KMS-11 (cell line): ENCODE measurements around the gene WDR27.

ENCODE experiments used
- H2AFZ ChIP-seq: fragments of 200-600 bp; sonication (generic); 2 replicates; pipeline ENCODE4 v1.6.1; 2016; ENCODE audit warnings: antibody characterized with exemption, mixed run types, low read depth
- H3K27ac ChIP-seq: fragments of 200-600 bp; sonication (generic); 2 replicates; pipeline ENCODE4 v1.6.1; 2016; ENCODE audit warnings: mild to moderate bottlenecking, mixed run types
- H3K27me3 ChIP-seq: fragments of 200-600 bp; sonication (generic); 2 replicates; pipeline ENCODE4 v1.6.1; 2017; ENCODE audit warnings: mild to moderate bottlenecking, low read depth, mixed run types, moderate library complexity; ENCODE audit not compliant: insufficient read depth
- H3K36me3 ChIP-seq: fragments of 200-600 bp; sonication (generic); 2 replicates; pipeline ENCODE4 v1.6.1; 2017; ENCODE audit warnings: mild to moderate bottlenecking, mixed run types; ENCODE audit not compliant: insufficient read depth
- H3K4me1 ChIP-seq: fragments of 200-600 bp; sonication (generic); 2 replicates; pipeline ENCODE4 v1.6.1; 2016; ENCODE audit warnings: mild to moderate bottlenecking, low read depth, mixed run types; ENCODE audit not compliant: poor library complexity, severe bottlenecking
- H3K4me2 ChIP-seq: fragments of 200-600 bp; sonication (generic); 2 replicates; pipeline ENCODE4 v1.7.0; 2016; ENCODE audit warnings: mild to moderate bottlenecking, mixed run types
- H3K4me3 ChIP-seq: fragments of 200-600 bp; sonication (generic); IDR thresholded peaks from 2 replicates; pipeline ENCODE4 v1.6.1; 2017; ENCODE audit warnings: low read depth, low read length, mixed read lengths; ENCODE audit not compliant: insufficient read depth
- H3K79me2 ChIP-seq: fragments of 200-600 bp; sonication (generic); 2 replicates; pipeline ENCODE4 v1.6.1; 2016; ENCODE audit warnings: low read depth, mixed run types; ENCODE audit not compliant: insufficient read depth
- H3K9ac ChIP-seq: fragments of 200-600 bp; sonication (generic); 2 replicates; pipeline ENCODE4 v1.6.1; 2016; ENCODE audit warnings: mild to moderate bottlenecking, mixed run types
- H4K20me1 ChIP-seq: fragments of 200-600 bp; sonication (generic); 2 replicates; pipeline ENCODE4 v1.6.1; 2016; ENCODE audit warnings: mild to moderate bottlenecking, mixed run types; ENCODE audit not compliant: insufficient read depth
- TF ChIP-seq, protein P1 (sequence below): fragments of 200-600 bp; sonication (generic); conservative IDR thresholded peaks from 2 replicates; pipeline ENCODE4 v1.6.1; 2017; ENCODE audit warnings: low read depth, mild to moderate bottlenecking, antibody characterized with exemption, low read length, moderate library complexity, mixed read lengths

The WDR27 gene

DNA sequence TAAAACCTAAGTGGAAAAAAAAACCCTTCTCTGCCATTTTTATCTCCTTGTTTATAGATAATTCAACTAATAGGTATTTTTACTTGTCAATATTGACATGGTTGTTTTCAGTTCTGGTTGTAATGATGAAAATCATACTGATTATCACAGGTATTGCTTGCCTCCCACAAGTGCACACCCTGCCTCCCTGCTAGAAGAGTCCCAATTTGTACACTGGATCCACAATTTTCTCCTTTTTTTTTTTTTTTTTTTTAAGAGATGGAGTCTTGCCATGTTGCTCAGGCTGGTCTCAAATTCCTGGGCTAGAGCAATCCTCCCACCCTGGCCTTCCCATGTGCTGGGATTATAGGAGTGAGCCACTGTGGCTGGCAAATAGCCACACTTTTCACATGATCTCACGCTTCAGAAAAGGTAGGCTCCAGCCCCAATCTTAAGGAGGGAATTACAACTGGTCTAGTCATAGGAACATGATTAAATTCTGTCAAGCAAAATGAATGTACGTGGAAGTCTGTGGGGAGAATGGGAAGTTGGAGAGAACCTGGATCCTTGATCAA, 37.2 kb upstream of the WDR27 start:
- Histone ChIP-seq H3K9ac (no peak overlapping the region), H3K4me3 (no peak overlapping the region), H3K4me1 (no peaks in the 10 kb centered on the region), H4K20me1 (no peaks in the 10 kb centered on the region), H3K79me2 (no peaks in the 10 kb centered on the region), H3K27ac (no peak overlapping the region), H3K4me2 (no peak overlapping the region), H3K36me3 (no peaks in the 10 kb centered on the region), H2AFZ (no peak overlapping the region), H3K27me3 (no peaks in the 10 kb centered on the region)
- TF ChIP-seq, protein P1, sequence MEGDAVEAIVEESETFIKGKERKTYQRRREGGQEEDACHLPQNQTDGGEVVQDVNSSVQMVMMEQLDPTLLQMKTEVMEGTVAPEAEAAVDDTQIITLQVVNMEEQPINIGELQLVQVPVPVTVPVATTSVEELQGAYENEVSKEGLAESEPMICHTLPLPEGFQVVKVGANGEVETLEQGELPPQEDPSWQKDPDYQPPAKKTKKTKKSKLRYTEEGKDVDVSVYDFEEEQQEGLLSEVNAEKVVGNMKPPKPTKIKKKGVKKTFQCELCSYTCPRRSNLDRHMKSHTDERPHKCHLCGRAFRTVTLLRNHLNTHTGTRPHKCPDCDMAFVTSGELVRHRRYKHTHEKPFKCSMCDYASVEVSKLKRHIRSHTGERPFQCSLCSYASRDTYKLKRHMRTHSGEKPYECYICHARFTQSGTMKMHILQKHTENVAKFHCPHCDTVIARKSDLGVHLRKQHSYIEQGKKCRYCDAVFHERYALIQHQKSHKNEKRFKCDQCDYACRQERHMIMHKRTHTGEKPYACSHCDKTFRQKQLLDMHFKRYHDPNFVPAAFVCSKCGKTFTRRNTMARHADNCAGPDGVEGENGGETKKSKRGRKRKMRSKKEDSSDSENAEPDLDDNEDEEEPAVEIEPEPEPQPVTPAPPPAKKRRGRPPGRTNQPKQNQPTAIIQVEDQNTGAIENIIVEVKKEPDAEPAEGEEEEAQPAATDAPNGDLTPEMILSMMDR: no peak

DNA sequence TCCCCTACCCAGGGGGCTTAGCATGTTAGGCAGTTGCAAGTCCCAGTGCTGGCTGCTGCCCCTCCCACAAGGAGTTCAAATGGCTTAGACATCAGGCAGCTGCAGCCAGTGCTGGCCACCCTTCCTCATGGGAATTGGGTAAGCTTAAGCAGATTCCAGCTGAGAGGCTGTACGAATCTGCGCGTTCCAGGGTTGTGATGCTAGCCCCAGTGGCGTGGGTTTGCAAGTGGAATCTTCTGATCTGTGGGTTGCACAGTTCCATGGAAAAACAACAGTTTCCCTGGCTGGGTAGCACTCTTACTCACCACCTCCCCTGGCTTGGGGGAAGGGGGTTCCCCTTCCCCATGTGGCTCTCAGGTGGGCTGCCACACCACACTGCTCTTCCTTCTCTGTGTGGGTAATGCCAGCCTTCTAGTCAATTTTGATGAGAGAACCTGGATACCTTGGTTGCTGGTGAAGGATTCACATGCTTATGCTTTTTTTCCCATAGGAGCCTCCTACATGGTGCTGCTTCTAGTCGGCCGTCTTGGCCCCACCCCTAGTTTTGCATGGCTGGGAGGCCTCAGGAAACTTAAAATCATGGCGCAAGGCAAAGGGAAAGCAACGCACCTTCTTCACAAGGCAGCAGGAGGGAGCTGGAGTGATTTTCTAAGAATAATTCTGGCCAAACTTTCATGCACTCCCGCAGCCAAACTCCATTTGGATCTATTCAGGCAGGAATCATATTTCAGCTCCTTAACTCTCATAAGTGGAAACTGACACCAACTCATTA, 36.6 kb upstream of the WDR27 start:
- no peaks in the 10 kb centered on the region for H3K4me1 ChIP-seq
- no peaks in the 10 kb centered on the region for H4K20me1 ChIP-seq
- H3K27ac ChIP-seq: no peak overlapping the region
- no peaks in the 10 kb centered on the region for H3K27me3 ChIP-seq
- TF ChIP-seq, protein P1: no peak
- no peak overlapping the region for H3K4me3 ChIP-seq
- H3K36me3 ChIP-seq: no peaks in the 10 kb centered on the region
- no peaks in the 10 kb centered on the region for H3K79me2 ChIP-seq
- no peak overlapping the region for H2AFZ ChIP-seq
- no peak overlapping the region for H3K4me2 ChIP-seq
- no peak overlapping the region for H3K9ac ChIP-seq

DNA sequence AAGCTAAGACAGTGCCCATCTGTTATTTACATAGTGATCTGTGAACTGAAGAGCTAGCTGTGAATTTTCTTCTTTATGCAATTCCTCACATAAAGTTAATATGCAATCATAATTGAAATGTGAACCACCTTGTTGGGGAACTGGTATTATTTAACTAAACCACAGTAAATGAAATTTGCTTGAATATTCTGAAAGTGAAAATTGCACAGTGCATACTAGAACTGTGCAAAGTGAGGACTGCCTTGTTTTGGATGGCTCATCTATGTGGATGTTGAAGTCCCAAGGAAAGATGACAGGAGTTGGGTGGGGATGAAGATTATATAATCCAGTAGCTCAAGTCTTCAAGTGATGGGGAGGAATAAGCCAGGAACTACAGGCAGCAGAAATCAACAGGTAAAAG, 28.1 kb upstream of the WDR27 start:
- Histone ChIP-seq H3K36me3 (no peaks in the 10 kb centered on the region), H3K4me3 (no peak overlapping the region), H3K27me3 (no peaks in the 10 kb centered on the region), H3K4me1 (no peaks in the 10 kb centered on the region), H3K4me2 (no peak overlapping the region), H2AFZ (no peak overlapping the region), H4K20me1 (no peaks in the 10 kb centered on the region), H3K79me2 (no peaks in the 10 kb centered on the region), H3K9ac (no peak overlapping the region), H3K27ac (no peak overlapping the region)
- TF ChIP-seq, protein P1: no peak

DNA sequence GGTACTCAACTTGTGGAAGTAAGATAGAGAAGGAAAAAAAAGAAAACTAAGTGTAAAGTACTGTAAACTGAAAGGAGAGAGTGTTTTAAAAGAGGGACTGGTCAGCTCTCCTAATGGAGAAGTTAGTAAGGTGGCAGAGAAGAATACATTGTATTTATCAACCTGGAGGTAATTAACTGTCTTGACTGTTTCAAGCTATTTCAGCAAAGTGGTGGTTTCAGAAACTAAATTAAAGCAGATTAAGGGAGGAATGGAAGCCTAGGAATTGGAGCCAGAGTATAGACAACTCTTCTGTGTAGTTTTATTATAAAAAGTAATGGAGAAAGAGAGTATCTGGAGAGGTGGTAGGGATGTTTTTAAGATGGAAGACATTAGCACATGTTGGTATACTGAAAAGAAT, 25.1 kb upstream of the WDR27 start:
- Histone ChIP-seq H3K27ac (no peak overlapping the region), H3K4me3 (no peak overlapping the region), H3K4me1 (peaks cover 5% of the 10 kb centered on the region), H4K20me1 (peaks cover 7% of the 10 kb centered on the region; the same call in 1 of the 2 replicates), H2AFZ (no peak overlapping the region), H3K9ac (no peak overlapping the region), H3K36me3 (no peaks in the 10 kb centered on the region), H3K4me2 (no peak overlapping the region), H3K79me2 (peaks cover 15% of the 10 kb centered on the region), H3K27me3 (no peaks in the 10 kb centered on the region)
- TF ChIP-seq, protein P1: no peak
